Thyroid gland (tissue), 4 donors: Measurements from ENCODE around the gene KLHDC9.

Experiments
- POLR2A ChIP-seq, 2 donors: fragments of 450-650 bp; IDR thresholded peaks; one replicate each; pipeline ENCODE4 v1.6.1; 2017; ENCODE audit warnings: antibody characterized with exemption in 2 of 2, mild to moderate bottlenecking in 2 of 2, moderate library complexity in 1 of 2
- TF ChIP-seq, protein P1 (sequence below), 6 experiments: fragments of 200-600 bp in 3 of 6; fragments of 450-650 bp in 3 of 6; sonication (generic) in 3 of 6; IDR thresholded peaks; one replicate each; pipeline ENCODE4 v1.5.1; 2016 to 2019; ENCODE audit warnings: antibody characterized with exemption in 6 of 6, mild to moderate bottlenecking in 2 of 6, inconsistent platforms in 1 of 6, moderate library complexity in 1 of 6

DNA sequence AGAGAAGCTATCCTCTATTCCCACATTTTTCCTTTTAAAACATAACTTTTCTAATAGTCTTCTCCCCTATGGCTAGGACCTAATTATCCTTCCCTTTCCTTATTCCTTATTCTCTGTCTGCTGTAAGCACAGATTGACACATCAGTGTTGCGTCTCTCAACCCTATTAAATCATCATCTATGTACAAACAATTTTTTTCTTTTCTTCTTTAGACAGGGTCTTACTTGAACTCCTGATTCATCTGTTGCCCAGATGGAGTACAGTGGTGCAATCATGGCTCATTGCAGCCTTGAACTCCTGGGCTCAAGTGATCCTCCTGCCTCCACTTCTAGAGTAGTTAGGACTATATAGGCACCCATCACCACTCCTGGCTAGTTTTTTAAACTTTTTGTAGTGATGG is 8.3 kb downstream of the KLHDC9 start:
- TF ChIP-seq, protein P1, sequence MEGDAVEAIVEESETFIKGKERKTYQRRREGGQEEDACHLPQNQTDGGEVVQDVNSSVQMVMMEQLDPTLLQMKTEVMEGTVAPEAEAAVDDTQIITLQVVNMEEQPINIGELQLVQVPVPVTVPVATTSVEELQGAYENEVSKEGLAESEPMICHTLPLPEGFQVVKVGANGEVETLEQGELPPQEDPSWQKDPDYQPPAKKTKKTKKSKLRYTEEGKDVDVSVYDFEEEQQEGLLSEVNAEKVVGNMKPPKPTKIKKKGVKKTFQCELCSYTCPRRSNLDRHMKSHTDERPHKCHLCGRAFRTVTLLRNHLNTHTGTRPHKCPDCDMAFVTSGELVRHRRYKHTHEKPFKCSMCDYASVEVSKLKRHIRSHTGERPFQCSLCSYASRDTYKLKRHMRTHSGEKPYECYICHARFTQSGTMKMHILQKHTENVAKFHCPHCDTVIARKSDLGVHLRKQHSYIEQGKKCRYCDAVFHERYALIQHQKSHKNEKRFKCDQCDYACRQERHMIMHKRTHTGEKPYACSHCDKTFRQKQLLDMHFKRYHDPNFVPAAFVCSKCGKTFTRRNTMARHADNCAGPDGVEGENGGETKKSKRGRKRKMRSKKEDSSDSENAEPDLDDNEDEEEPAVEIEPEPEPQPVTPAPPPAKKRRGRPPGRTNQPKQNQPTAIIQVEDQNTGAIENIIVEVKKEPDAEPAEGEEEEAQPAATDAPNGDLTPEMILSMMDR (IDR thresholded peaks at IDR 0.05): no peak
- no peak for TF ChIP-seq POLR2A (IDR thresholded peaks at IDR 0.05)
